Measurements from ENCODE around the gene CEP290. TPM values are rescaled to one million over a fixed set of nuclear protein-coding genes. Genes with fewer than 3 reads are reported as not detected.
A peak's percentile ranks its signal among the peaks of the same experiment; 100 is the strongest.
"Not testable (repeated sequence)": the region's sequence is repeated elsewhere in the genome, so short reads cannot be mapped to it uniquely, and the experiment has no call there.

The CEP290 gene
- polyA plus RNA-seq, 1 donor from 2014 or later: 9.5 TPM

DNA sequence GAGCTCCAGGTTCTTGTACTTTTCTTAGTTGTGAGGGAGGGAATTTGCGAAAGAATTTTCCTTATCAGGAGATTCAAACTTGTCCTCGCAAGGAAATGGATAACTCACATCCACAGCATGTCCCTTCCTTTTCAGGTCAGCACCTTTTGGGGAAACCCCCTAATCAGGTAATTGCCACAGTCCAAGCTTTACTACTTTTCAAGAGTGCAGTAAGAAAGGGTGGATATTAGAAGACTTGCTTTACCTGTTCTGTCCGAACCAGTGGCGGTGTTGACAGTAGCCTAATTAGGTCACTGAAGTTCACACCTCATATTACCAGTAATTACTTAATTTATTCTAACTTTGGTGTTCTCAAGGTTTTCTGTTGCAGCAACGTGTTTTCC, 106.0 kb downstream of the CEP290 start:
- peaks cover 0 to 6% (median 4%) of the 10 kb centered on the region in 3 donors for H3K9me3 Mint-ChIP-seq
- peak overlapping the region; percentile 96 to 99 (median 98) for H3K4me3 Mint-ChIP-seq
- H3K36me3 Mint-ChIP-seq: no peaks in the 10 kb centered on the region
- H3K4me1 Mint-ChIP-seq: peaks cover 18 to 45% (median 38%) of the 10 kb centered on the region in 3 donors
- peak overlapping the region in 2 of 3 donors; percentile 84 to 92 for H3K27ac Mint-ChIP-seq
- no peaks in the 10 kb centered on the region for H3K27me3 Mint-ChIP-seq

DNA sequence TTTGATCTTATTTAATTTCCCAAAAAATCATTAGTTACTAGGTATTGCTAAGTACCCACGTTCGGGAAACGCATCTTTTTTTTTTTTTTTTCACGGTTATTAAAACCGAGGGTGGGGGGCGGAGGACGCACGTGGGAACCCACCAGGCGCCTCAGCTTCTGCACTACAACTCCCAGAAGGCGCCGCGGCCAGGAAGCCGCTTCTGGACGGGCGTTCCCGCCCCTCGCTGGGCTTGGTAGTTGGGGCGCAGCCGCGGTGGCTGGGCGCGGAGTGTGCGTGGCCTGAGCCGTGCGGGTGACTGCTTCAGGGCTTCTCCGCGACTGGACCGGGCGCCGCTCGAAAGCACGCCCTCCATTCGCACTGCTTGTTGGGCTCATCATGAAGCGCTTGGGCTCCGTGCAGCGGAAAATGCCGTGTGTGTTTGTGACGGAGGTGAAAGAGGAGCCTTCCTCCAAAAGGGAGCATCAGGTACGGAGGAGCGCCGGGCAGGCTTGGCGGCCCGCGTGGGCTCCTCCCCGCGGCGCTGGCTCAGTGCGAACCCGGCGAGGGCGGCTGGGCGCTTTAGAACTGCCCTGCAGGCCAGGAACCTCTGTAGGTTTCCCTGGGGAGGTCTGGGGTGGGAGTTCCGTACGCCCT, 106.5 kb downstream of the CEP290 start:
- H3K36me3 Mint-ChIP-seq: no peaks in the 10 kb centered on the region
- peak overlapping the region; percentile 96 to 99 (median 98) for H3K4me3 Mint-ChIP-seq
- H3K27ac Mint-ChIP-seq: peak overlapping the region; percentile 84 to 97 (median 92)
- peaks cover 0 to 6% (median 4%) of the 10 kb centered on the region in 3 donors for H3K9me3 Mint-ChIP-seq
- H3K4me1 Mint-ChIP-seq: peaks cover 18 to 45% (median 35%) of the 10 kb centered on the region in 3 donors
- H3K27me3 Mint-ChIP-seq: no peaks in the 10 kb centered on the region

DNA sequence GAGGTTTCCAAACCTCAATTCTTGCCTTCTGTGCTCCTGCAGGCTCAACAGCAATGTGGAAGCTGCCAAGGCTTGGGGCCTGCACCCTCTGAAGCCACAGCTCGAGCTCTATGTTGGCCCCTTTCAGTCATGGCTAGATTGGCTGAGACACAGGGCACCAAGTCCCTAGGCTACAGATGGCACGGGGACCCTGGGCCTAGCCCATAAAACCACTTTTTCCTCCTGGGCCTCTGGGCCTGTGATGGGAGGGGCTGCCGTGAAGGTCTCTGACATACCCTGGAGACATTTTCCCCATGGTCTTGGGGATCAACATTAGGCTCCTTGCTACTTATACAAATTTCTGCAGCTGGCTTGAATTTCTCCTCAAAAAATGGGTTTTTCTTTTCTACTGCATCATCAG, 110.7 kb downstream of the CEP290 start:
- H3K4me3 Mint-ChIP-seq, H3K27me3 Mint-ChIP-seq, H3K27ac Mint-ChIP-seq, H3K9me3 Mint-ChIP-seq, H3K36me3 Mint-ChIP-seq: not testable (repeated sequence)
- H3K4me1 Mint-ChIP-seq: peaks cover 5 to 13% (median 7%) of the 10 kb centered on the region in 3 donors

DNA sequence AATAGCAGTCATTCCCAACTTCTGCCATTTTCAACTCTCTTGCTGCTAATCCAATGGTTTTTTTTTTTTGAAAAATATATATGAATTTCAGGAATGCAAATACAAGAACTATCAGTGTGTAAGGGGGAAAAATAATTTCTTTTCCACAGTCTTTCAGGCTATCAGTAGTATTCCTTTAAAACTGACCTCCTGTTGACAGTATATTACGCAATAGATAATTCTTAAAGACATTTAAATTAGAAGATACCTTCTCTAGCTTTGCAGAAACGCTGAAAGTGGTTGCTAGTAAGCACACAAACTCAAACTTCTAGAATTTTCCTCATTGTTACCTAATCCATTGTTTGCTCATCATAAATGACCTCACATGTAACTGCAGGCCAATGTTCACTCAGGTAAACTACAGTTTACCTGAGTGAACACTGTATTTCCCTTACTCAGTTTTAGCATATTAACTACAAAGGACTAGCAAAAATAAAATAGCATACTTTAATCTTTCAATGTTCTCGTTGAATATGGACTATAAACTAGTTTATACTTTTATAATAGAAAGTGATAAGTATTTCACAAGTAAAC, 112.7 kb downstream of the CEP290 start, which contains the start of gene C12orf50:
TSS of gene C12orf50 (minus strand) at position 309 of the 573 bp plus-strand sequence. CDS start 2,439 bp downstream, outside the sequence.
- Mint-ChIP-seq H3K36me3 (no peaks in the 10 kb centered on the region), H3K4me3 (no peak within 1 kb of the TSS), H3K27me3 (peaks cover 2% of the 10 kb centered on the region), H3K4me1 (no peaks in the 10 kb centered on the region), H3K9me3 (peaks cover 0 to 6% (median 4%) of the 10 kb centered on the region in 3 donors), H3K27ac (no peak within 1 kb of the TSS)

DNA sequence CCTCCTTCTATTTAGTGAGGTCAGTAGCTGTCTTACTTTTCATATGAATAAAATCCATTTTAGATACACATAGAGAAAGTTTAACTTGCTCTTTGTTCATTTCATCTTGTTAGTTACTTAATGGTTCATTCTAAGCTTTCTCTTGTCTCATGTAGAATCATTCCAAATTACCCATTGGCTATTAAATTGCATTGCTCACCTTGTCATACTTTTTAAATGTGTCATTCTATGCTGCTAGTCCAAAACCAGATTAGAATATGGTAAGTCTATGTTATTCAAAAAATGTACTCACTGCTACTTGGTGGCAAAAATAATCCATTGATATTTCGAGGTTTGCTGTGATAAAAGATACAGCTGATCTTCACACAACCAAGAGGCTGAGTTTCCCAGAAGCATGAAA, 115.7 kb downstream of the CEP290 start:
- no peak overlapping the region for H3K4me3 Mint-ChIP-seq
- H3K4me1 Mint-ChIP-seq: no peaks in the 10 kb centered on the region
- H3K36me3 Mint-ChIP-seq: no peaks in the 10 kb centered on the region
- H3K27ac Mint-ChIP-seq: no peak overlapping the region
- no peaks in the 10 kb centered on the region for H3K9me3 Mint-ChIP-seq
- H3K27me3 Mint-ChIP-seq: peaks cover 2% of the 10 kb centered on the region

DNA sequence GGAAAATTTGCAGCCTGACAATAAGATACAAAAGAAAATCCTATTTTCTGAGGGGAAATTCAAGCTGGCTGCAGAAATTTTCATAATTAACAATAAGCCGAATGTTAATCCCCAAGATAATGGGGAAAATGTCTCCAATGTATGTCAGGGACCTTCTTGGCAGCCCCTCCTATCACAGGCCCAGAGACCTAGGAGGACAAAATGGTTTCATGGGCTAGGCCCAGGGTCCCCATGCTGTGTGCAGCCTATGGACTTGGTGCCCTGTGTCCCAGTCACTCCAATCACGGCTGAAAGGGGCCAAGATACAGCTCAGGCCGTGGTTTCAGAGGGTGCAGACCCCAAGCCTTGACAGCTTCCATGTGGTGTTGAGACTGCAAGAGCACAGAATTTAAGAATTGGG, 123.9 kb downstream of the CEP290 start:
- Mint-ChIP-seq H3K4me3 (no peak overlapping the region), H3K27me3 (peaks cover 1% of the 10 kb centered on the region), H3K27ac (no peak overlapping the region), H3K9me3 (peaks cover 8 to 14% (median 14%) of the 10 kb centered on the region in 3 donors), H3K36me3 (no peaks in the 10 kb centered on the region), H3K4me1 (no peaks in the 10 kb centered on the region)

DNA sequence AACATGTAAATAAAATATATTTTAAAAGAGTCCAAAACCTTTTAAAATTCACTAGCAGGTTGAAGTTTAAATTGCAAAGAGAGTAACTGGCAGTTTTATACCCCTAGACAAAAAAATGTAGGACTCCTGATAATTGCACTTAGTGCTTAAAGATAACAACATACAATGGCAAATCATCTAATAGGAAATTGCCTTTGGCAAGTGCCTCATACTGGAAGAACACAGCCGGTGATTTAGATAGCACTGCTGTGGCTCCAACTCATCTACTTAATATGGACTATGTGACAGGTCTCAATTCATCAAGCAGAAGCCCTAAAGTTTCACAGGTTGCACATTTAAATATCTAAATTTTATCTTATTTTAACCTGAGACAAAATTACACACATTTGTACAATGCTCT, 126.1 kb downstream of the CEP290 start:
- no peak overlapping the region for H3K27ac Mint-ChIP-seq
- peaks cover 1% of the 10 kb centered on the region for H3K27me3 Mint-ChIP-seq
- H3K4me1 Mint-ChIP-seq: no peaks in the 10 kb centered on the region
- no peaks in the 10 kb centered on the region for H3K36me3 Mint-ChIP-seq
- no peak overlapping the region for H3K4me3 Mint-ChIP-seq
- peaks cover 8 to 14% (median 14%) of the 10 kb centered on the region in 3 donors for H3K9me3 Mint-ChIP-seq

DNA sequence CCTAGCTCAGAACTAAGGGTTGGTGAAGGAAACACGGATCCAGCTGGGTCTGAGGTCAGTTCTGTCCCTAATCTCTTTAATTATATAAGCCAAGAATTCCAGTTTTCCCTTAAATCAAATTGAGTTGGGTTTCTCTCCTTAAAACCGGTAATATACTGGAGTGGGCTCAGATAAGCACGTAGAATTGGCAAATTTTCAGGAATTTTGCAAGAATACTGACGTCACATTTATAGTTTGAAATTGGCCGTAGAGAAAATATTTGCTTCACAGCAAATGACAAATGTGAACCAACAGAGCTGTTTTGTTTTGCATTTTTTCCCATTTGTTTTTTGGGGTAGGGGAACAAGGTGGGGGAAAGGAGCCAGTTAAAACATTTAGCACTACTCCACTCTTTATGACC, 130.1 kb downstream of the CEP290 start:
- no peaks in the 10 kb centered on the region for H3K36me3 Mint-ChIP-seq
- H3K9me3 Mint-ChIP-seq: peaks cover 0 to 1% (median 1%) of the 10 kb centered on the region in 3 donors
- peaks cover 1% of the 10 kb centered on the region for H3K27me3 Mint-ChIP-seq
- no peak overlapping the region for H3K4me3 Mint-ChIP-seq
- no peaks in the 10 kb centered on the region for H3K4me1 Mint-ChIP-seq
- no peak overlapping the region for H3K27ac Mint-ChIP-seq

DNA sequence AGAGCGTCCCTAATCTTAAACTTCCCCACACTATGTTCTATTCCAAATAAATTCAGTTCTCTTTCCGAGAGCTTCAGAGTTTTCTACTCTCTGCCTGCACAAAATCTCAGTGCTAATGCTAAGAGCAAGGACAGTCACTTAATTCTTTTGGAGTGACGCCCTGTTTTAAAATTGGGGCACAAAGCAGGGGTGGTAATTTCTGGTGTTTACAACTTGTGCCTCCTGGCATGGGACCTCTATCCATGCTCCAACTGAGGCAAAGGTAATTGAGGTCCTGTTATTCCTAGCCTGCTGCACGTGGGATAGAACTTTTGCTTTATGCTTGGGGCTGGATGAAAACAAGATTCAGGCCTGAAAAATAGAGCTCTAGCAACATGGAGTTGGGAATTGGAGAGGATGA, 135.5 kb downstream of the CEP290 start:
- Mint-ChIP-seq H3K36me3 (peaks cover 4% of the 10 kb centered on the region), H3K27me3 (peaks cover 2% of the 10 kb centered on the region), H3K4me1 (no peaks in the 10 kb centered on the region), H3K9me3 (peaks cover 0 to 9% (median 0%) of the 10 kb centered on the region in 3 donors), H3K4me3 (no peak overlapping the region), H3K27ac (no peak overlapping the region)

DNA sequence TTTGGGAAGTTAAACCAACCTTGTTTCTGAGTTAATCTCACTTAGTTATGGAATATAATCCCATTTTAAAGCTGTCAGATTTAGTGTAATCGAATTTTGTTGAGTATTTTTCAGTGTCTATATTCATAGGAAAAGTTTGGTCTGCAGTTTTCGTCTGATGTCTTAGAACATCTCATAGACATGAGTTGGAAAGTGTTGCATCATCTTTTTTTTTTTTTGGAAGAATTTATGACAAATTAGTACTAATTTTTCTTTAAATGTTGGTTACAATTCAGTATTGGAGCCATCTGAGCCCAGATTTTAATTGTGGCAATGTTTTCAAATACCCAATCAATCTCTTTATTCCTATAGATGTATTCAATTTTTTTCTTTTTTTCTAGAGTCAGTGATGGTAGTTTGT, 140.6 kb downstream of the CEP290 start:
- Mint-ChIP-seq H3K9me3 (peaks cover 0 to 8% (median 0%) of the 10 kb centered on the region in 3 donors), H3K4me3 (no peak overlapping the region), H3K27me3 (peaks cover 2% of the 10 kb centered on the region), H3K27ac (no peak overlapping the region), H3K36me3 (peaks cover 3% of the 10 kb centered on the region), H3K4me1 (no peaks in the 10 kb centered on the region)

Other genes starting within 250 kb of the CEP290 start
- not detected for gene C12orf50, start 112.7 kb downstream of the CEP290 start, polyA plus RNA-seq
- gene TMTC3, start 219 bp upstream of the CEP290 start, polyA plus RNA-seq: 3.3 TPM